ENCODE data around the gene PRDM5. TPM values are rescaled to one million over a fixed set of nuclear protein-coding genes. Genes with fewer than 3 reads are reported as not detected.

Gene PRDM5
- total RNA-seq, 1 donor from 2014 or later = 14.8 TPM

- H3K27ac ChIP-seq = no peak overlapping the region
- no peak for ATAC-seq
- intact Hi-C loops (cut with DNase I) = no loop called here
- H3K4me3 ChIP-seq = no peak overlapping the region
- TF ChIP-seq CTCF (IDR thresholded peaks at IDR 0.05) = no peak
- H3K4me1 ChIP-seq = peaks cover 11% of the 10 kb centered on the region
- peaks cover 3% of the 10 kb centered on the region for H3K9me3 ChIP-seq
- no peaks in the 10 kb centered on the region for H3K27me3 ChIP-seq (ENCODE audit: low read depth)
- DNase-seq = no peak
- no peaks in the 10 kb centered on the region for H3K36me3 ChIP-seq
These were observed 83.7 kb downstream of the PRDM5 start for GRCh38 chr4:120838784-120839183.

GRCh38 chr4:120837656-120838055 lies 84.9 kb downstream of the PRDM5 start:
- Histone ChIP-seq H3K27ac (no peak overlapping the region), H3K9me3 (peaks cover 3% of the 10 kb centered on the region), H3K36me3 (no peaks in the 10 kb centered on the region), H3K27me3 (ENCODE audit: low read depth) (no peaks in the 10 kb centered on the region), H3K4me1 (peaks cover 11% of the 10 kb centered on the region), H3K4me3 (no peak overlapping the region)
- ATAC-seq (no peak), DNase-seq (no peak)
- TF ChIP-seq CTCF (IDR thresholded peaks at IDR 0.05) = no peak
- intact Hi-C loops (cut with DNase I) = no loop called here

- H3K27me3 ChIP-seq (ENCODE audit: low read depth) = no peaks in the 10 kb centered on the region
- H3K36me3 ChIP-seq = no peaks in the 10 kb centered on the region
- DNase-seq = no peak
- no peak overlapping the region for H3K27ac ChIP-seq
- intact Hi-C loops (cut with DNase I) = no loop called here
- no peak overlapping the region for H3K4me3 ChIP-seq
- TF ChIP-seq CTCF (IDR thresholded peaks at IDR 0.05) = no peak
- H3K4me1 ChIP-seq = no peaks in the 10 kb centered on the region
- peaks cover 3% of the 10 kb centered on the region for H3K9me3 ChIP-seq
- ATAC-seq = no peak
These were observed 87.2 kb downstream of the PRDM5 start for GRCh38 chr4:120835342-120835741.

GRCh38 chr4:120830204-120830603 lies 92.3 kb downstream of the PRDM5 start:
- ATAC-seq = no peak

GRCh38 chr4:120829113-120829831 lies 93.3 kb downstream of the PRDM5 start:
- DNase-seq (no peak), ATAC-seq (no peak)
- Histone ChIP-seq H3K9me3 (no peaks in the 10 kb centered on the region), H3K4me3 (no peak overlapping the region), H3K27ac (no peak overlapping the region), H3K27me3 (ENCODE audit: low read depth) (no peaks in the 10 kb centered on the region), H3K36me3 (no peaks in the 10 kb centered on the region), H3K4me1 (no peaks in the 10 kb centered on the region)
- intact Hi-C loops (cut with DNase I) = no loop called here
- no peak for TF ChIP-seq CTCF (IDR thresholded peaks at IDR 0.05)

More at GRCh38 chr4:120830204-120830603, 92.3 kb downstream of the PRDM5 start:
- no peaks in the 10 kb centered on the region for H3K36me3 ChIP-seq
- peaks cover 3% of the 10 kb centered on the region for H3K9me3 ChIP-seq
- DNase-seq = no peak
- H3K4me1 ChIP-seq = no peaks in the 10 kb centered on the region
- no peak overlapping the region for H3K4me3 ChIP-seq
- intact Hi-C loops (cut with DNase I) = no loop called here
- TF ChIP-seq CTCF (IDR thresholded peaks at IDR 0.05) = no peak
- no peak overlapping the region for H3K27ac ChIP-seq
- H3K27me3 ChIP-seq (ENCODE audit: low read depth) = no peaks in the 10 kb centered on the region

Measured in lower lobe of right lung (tissue), 2 donors.